ENCODE data around the gene DCC.
"Not testable (repeated sequence)": the region's sequence is repeated elsewhere in the genome, so short reads cannot be mapped to it uniquely, and the experiment has no call there.

DCC gene

DNA sequence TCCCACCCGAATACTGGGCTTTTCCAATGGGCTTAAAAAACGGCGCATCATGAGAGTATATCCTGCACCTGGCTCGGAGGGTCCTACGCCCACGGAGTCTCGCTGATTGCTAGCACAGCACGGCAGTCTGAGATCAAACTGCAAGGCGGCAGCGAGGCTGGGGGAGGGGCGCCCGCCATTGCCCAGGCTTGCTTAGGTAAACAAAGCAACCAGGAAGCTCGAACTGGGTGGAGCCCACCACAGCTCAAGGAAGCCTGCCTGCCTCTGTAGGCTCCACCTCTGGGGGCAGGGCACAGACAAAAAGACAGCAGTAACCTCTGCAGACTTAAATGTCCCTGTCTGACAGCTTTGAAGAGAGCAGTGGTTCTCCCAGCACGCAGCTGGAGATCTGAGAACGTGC lies 1171.7 kb downstream of the DCC start:
- not testable (repeated sequence) for DNase-seq (ENCODE audit: low spot score)

DNA sequence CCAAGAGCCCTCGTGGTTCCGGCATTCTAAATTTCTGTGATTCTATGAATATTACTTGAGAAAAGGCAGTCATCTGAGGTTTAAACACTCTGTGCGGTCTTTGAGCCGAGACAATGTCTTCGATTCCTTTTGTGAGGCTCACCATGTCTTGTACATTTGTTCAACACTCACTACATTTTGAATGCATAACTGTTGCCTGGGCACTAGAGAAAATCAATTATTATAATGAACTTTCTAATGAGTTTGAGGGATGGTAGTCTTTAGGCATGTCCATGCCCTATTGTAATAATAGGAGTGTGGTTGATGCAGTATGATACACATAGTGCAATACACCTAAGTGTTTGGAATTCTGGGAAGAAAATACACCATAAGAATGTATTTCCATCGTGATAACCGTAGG lies 1181.1 kb downstream of the DCC start:
- DNase-seq (ENCODE audit: low spot score) = no peak

DNA sequence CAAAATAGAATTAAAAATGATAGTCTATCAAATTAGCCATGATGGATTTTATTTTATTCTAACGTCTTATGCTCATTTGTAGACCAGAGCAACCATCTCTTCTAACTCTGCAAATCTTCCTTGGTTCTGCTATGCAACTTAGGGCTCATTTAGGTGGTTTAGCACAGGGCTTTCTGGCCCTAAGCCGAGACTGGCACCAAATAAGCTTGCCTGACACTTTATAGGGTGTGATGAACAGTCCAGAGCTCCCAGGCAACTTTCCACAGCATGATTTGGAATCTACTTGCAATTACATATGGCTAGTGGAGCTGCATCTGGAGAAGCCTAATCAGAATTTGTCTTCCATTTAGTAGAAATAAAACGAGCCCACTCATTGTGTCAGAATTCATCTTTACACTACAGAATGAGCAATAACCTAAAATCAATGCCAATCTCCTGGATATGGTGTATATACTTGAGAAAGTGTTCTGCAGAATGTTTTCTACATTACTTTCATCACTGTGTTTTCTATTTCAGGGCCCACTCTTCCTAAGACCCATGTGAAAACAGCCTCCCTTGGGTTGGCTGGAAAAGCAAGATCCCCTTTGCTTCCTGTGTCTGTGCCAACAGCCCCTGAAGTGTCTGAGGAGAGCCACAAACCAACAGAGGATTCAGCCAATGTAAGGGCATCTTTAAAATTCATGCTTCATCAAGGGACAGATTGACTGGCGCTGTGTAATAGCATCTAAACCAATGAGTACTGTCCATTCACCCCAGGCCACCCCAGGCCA lies 1186.3 kb downstream of the DCC start:
- no peak for DNase-seq (ENCODE audit: low spot score)

DNA sequence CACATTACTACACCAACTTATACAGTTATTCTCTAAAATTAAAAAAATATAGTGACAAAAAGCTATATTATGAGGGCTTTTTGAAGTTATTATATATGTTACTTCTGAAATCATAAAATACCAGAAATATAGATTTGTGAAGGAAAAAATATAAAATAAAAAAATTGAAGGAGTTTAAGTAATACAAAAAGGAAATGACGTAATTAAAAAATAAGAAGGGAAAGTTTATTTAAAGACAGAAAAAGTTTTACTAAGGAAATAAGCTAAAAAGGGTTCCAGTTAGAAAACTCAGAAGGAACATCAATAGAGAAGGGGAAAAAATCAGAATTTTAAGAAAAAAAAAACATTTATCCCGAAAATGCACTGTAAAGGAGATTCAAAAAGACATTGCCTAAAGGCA lies 1187.4 kb downstream of the DCC start:
- no peak for DNase-seq (ENCODE audit: low spot score)

DNA sequence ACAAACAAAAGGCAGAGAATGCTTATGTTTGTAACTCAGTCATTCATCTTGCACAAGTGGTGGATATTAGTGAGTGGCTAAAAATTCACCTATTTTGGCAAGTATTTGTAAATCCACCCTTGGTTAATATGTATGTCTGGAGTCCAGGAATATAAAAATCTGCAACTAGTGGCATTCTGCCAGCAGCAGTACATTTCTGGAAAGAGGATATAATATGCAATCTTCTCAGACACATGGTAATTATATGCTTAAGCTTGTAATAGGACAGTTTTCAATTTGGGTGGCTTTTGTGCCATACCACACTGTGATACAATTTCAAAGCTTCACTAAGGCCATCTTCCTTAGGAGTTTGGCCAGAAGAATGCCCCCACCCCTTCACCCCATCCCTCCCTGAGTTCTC lies 1191.2 kb downstream of the DCC start:
- no peak for DNase-seq (ENCODE audit: low spot score)

DNA sequence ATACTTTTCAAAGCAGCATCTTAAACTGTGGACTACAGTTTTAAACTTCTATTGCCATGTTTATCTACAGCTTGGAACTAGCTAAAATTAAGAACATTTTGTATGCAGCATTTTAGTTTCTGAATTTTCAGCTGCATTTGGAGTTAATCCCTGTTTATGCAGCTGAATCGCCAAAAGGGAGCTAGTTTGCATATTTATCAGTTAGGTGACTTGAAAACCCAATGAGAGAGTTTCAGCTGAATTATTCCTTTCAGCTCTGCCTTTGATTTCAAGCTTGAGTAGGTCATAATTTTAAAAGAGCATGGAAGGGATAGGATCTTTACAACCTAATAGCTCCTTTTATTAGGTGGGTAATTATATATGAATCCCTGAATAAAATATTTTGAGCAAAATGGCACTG lies 1191.9 kb downstream of the DCC start:
- DNase-seq (ENCODE audit: low spot score) = no peak

DNA sequence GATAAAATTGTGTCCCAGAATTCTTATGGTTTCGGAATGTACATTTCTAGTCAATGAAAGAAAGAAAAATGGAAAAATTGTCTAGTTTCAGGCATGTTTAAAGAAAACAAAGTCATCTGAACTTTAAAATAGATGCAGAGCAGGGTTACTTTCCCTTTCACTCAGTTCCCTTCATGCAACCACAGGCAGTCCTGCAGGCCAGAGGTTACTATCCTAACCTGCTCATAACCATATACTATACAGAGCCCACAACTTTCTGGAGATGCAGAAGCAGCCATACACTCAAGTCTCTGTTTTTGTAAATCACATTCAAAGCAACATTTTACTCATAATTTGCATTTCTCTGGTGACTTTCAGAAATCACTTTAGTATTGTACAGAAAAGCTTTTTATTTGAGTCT lies 1194.2 kb downstream of the DCC start:
- no peak for DNase-seq (ENCODE audit: low spot score)

DNA sequence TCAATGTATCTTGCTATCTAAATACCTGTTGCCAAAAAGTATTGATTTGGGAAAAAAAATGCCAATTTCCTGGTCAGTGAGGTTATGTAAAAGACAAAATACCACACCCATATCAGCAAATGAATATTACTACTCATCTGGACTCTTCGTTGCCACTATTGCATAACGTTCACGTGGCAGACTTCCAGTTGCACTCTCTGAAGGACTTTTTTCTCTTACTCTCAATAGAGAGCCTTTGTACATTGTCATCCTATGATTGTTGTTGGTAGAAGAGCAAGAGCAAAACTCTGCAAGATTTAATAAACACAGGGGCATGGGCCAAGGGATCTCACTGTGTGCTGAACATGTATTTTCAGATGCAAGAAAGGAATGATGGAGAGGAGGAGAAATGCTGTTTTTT lies 1194.7 kb downstream of the DCC start:
- no peak for DNase-seq (ENCODE audit: low spot score)

DNA sequence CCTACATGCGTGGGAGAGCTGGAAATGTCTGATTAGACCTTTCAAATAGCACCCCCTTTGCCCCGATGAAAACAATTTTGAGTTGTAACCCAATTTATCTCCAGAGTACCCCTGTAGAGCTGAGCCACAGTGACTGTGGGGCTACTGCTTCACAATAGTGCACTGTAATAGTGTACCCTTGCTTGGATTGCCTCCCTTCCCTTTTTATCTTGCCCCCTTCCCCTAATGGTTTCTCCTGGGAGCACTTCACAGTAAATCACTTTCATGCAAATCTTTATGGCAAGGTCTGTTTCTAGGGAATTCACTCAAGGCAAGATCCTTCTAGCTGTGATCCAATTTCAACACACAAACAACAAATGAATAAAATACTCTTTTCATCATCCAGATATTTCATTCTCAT lies 1196.9 kb downstream of the DCC start:
- DNase-seq (ENCODE audit: low spot score) = no peak

DNA sequence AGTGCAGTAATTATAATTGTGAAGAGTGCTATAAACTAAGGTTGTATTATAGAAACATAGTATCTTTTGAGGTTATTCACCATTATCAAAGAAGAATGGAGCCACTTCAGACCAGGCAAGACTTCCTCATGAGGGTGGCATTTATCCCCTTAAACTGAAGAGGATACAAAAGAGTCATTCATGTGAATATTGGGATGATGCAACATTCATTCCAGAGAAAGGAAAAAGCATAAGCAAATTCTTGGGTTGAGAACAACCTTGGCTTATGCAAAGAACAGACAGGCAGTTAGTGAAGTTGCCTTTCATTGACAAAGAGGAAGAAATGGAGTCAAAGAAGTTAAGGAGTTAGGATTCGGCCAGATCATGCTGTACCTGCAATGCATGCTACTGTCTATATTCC lies 1201.9 kb downstream of the DCC start:
- no peak for DNase-seq (ENCODE audit: low spot score)

DNA sequence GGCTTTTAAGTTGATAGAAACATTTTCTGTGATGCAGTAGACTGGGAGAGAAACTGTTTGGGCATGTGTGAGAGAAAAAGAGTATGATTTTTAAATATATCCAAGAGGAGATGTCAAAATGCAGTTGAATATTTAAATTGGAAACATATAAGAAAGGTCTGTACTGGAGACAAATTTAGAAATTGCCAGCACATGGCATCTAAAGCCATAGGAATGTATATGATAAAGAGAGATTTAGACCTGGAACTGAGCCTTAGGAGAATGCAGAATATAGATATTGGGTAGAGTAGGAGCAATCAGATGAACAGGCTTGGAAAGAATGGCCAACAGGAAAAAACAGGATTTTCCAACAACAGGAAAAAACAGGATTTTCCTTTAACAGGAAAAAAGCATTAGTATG lies 1203.7 kb downstream of the DCC start:
- DNase-seq (ENCODE audit: low spot score) = no peak

DNA sequence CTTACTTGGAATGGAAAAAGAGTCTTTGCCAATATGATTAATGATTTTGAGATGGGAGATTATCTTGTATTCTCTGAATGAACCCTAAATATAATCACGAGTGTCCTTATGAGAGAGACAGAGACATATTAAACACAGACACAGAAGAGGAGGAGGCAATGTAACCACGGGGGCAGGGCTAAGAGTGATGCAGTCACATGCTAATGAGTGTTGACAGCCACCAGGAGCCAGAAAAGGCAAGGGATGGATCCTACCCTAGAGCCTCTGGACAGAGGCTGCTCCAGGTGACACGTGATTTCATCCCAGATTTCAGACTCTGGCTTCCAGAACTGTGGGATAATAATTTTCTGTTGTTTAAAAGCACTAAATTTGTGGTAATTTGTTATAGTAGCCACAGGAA lies 1204.9 kb downstream of the DCC start:
- DNase-seq (ENCODE audit: low spot score) = no peak

DNA sequence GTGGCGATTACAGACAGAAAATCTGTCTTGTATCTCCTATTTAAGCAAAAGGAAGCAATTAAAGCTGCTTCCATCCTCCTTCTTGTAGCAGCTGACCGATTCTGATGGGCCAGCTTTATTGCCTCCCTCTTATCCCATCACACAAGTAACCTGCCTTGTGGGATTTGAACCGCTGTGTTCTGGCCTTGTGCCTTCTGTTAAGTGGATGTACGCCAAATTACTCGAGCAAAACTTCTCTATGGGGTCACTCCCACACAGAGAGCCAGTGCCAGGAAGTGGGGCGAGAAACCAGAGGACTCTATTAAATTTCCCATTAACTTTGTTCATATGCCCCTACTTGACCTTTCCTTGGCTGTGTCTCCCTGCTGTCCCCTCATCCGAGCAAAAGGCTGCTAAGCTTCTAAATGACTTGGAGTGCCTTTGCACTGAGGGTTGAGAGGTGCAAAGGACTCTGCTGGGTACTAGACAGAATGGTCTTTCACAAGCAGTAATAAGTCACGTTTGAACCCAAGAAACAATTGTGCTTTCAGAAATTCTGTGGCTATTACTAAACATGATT lies 1212.0 kb downstream of the DCC start:
- DNase-seq (ENCODE audit: low spot score) = no peak

DNA sequence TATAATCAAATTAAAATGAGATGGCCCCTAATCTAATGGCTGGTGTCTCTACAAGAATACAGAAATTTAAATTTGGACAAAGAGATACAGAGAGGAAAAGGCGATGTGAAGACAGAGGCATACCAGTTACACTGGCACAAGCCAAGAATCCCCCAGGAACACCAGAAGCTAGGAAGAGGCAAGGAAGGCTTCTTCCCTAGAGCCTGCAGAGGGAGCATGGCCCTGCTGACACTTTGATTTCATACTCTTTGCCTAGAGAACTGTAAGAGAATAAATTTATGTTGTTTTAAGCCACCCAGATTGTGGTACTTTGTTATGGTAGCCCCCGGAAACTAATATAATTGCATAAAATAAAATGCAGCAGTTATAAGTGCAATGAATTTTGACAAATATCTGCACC lies 1213.0 kb downstream of the DCC start:
- DNase-seq (ENCODE audit: low spot score) = no peak

DNA sequence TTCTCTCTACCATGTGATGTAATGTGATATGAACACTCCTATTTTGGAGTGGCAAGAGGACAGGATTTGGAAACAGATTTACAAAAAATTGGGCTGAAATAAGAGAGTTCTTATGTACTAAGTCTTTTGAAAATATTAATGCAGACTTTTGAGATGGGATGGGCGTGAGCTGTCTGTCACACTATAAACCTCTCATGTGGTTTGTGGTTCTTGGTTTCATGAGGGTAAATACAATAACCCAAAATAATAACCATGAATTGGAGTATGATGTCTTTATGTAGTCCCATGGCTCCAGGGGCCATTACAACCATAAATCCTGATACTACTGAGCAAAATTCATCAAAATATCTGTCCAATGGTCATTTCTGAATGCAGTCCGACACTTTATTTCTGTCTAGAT lies 1216.5 kb downstream of the DCC start:
- DNase-seq (ENCODE audit: low spot score) = no peak

DNA sequence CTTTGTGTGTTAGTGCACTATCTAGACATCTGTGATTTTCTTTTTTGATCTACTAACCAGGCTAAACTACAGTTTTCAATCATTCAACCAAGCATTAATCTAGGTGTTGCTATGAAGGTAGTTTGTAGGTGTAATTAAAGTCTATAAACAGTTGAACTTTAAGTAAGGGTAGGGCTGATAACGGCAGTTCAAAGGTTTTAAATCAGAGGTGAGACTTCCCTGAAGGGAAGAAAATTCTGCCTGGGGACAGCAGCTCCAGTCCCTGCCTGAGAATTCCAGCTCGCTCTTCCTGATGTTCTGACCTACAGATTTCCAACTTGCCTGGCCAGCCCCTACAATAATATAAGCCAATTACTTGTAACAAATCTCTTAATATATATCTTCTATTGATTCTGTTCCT lies 1220.5 kb downstream of the DCC start:
- no peak for DNase-seq (ENCODE audit: low spot score)

DNA sequence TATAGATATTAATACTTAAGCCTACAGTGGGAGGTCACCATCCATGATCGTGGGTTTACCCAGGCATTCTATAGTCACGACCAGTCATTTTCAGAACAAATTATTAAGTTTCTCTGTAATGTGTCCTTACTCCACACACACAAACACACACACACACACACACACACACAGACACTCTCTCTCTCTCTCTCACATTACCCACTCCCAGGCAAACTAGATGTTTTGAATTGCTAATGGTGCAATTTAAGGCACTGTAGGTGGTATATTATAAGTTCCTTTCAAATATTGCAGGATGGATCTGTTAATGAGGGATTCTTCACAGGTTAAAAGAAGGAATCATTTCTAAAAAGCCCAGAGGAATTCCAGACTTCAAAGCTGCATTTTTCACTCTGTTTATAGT lies 1226.6 kb downstream of the DCC start:
- DNase-seq (ENCODE audit: low spot score) = no peak

DNA sequence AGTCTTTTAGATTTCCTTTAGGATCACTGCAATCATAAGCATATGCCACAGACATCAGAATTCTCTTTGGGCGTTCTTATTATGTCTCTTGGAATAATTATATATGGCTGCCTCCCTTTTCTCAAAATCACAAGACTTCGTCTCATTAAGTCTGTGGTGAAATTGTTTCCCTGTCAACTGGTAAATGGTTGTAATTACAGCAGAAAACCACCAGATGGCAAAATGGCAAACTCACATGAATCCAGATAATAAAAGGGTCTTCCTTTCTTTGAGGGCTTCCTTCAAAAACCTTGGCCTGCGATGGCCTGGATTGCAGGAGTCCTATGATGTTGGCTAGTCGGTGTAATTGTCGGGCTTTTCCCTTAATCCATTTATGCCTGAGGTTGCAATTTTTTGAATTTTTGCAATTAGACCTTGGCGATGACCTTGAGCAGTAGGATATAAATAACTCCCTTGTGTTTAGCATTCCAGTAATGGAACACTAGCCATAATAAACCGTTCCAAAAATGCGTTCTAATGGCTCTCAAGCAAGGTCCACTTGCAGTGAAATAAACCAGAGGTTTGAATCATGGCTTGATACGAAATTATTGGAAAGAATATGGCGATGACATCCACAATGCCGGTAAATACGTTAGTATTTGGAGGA lies 1228.1 kb downstream of the DCC start:
- no peak for DNase-seq (ENCODE audit: low spot score)

Data from hematopoietic multipotent progenitor cell treated with erythropoietin and hydrocortisone succinate and interleukin-3 and kit ligand, for 17 days (in vitro differentiated cells).